HepG2 (cell line): ENCODE measurements around the gene MED13. TPM values are rescaled to one million over a fixed set of nuclear protein-coding genes. Genes with fewer than 3 reads are reported as not detected.

Experiments
- ATRX ChIP-seq: sonication (generic); formaldehyde crosslinking; IDR thresholded peaks from 2 replicates; pipeline ENCODE4 v1.4.0; 2020; ENCODE audit warnings: missing genetic modification reagents, borderline replicate concordance
- BRD4 ChIP-seq: sonication (generic); formaldehyde crosslinking; IDR thresholded peaks from 2 replicates; pipeline ENCODE4 v1.4.0; 2020; ENCODE audit warnings: missing genetic modification reagents
- FOXC1 ChIP-seq: sonication (generic); formaldehyde crosslinking; IDR thresholded peaks from 2 replicates; pipeline ENCODE4 v1.8.0; 2022; ENCODE audit warnings: mild to moderate bottlenecking, missing genetic modification reagents, borderline replicate concordance
- GABPB1 ChIP-seq: IDR thresholded peaks from 2 replicates; pipeline ENCODE4 v1.6.1; 2016; ENCODE audit warnings: mild to moderate bottlenecking, missing genetic modification reagents, moderate library complexity, missing compliant biosample characterization
- HNRNPL ChIP-seq: fragments of 200-400 bp; formaldehyde crosslinking; IDR thresholded peaks from 2 replicates; pipeline ENCODE4 v1.6.1; 2017; ENCODE audit warnings: mild to moderate bottlenecking, low read depth, low read length
- NONO ChIP-seq, 2 experiments: fragments of 450-650 bp in 1 of 2; sonication (generic) in 1 of 2; formaldehyde crosslinking in 1 of 2; IDR thresholded peaks in 1 of 2; conservative IDR thresholded peaks in 1 of 2; 2 replicates each; pipeline versions ENCODE4 v1.6.1 to v1.8.0; 2017 to 2022; ENCODE audit warnings: mild to moderate bottlenecking in 1 of 2, missing genetic modification reagents in 1 of 2, moderate library complexity in 1 of 2
- POLR2A ChIP-seq, 2 experiments: IDR thresholded peaks; 2 replicates each; pipeline ENCODE4 v1.6.1; 2011; ENCODE audit warnings: low read depth in 2 of 2, low read length in 2 of 2, mild to moderate bottlenecking in 1 of 2, moderate library complexity in 1 of 2; ENCODE audit not compliant: insufficient read depth in 1 of 2
- SATB2 ChIP-seq: sonication (generic); formaldehyde crosslinking; IDR thresholded peaks from 2 replicates; pipeline ENCODE4 v1.5.0; 2020; ENCODE audit warnings: missing genetic modification reagents
- ZBTB20 ChIP-seq: sonication (generic); formaldehyde crosslinking; IDR thresholded peaks from 2 replicates; pipeline ENCODE4 v1.8.1; 2023; ENCODE audit warnings: missing genetic modification reagents, low read depth, mild to moderate bottlenecking, borderline replicate concordance
- ZNF24 ChIP-seq: fragments of 450-650 bp; IDR thresholded peaks from 2 replicates; pipeline ENCODE4 v1.6.1; 2017; ENCODE audit warnings: antibody characterized with exemption, mild to moderate bottlenecking
- ZNF605 ChIP-seq: sonication (generic); formaldehyde crosslinking; IDR thresholded peaks from 2 replicates; pipeline ENCODE4 v1.8.0; 2022; ENCODE audit warnings: mild to moderate bottlenecking, missing genetic modification reagents
- ZNF746 ChIP-seq: sonication (generic); formaldehyde crosslinking; IDR thresholded peaks from 2 replicates; pipeline ENCODE4 v1.8.0; 2022; ENCODE audit warnings: mild to moderate bottlenecking, missing genetic modification reagents
- polyA plus RNA-seq, 8 experiments: library from polyadenylated mRNA; depleted of rRNA in 3 of 8; stranded (reverse) in 7 of 8; unstranded in 1 of 8; fragments of >200 nt; fragmentation: Illumina TruSeq in 4 of 8; extraction: Trizol in 4 of 8; gene quantifications; 2 replicates each; pipeline versions ENCODE4 v1.2.1 to v1.2.3, GENCODE V29; 2011 to 2016; ENCODE audit warnings: low read depth in 4 of 8, missing spikeins in 1 of 8, mixed read lengths in 1 of 8; ENCODE audit not compliant: insufficient read depth in 1 of 8
- total RNA-seq, 5 experiments: library from RNA; depleted of rRNA; stranded (reverse); fragments of >200 nt; fragmentation: Illumina TruSeq; extraction: Trizol; gene quantifications; 2 replicates each; pipeline ENCODE4 v1.2.3, GENCODE V29; 2016; ENCODE audit warnings: low read depth in 1 of 5
- TF ChIP-seq, protein P1 (sequence below): sonication (generic); formaldehyde crosslinking; IDR thresholded peaks from 2 replicates; pipeline ENCODE4 v1.4.0; 2020; ENCODE audit warnings: missing genetic modification reagents
- TF ChIP-seq, protein P2 (sequence below): sonication (generic); formaldehyde crosslinking; IDR thresholded peaks from 2 replicates; pipeline ENCODE4 v1.5.0; 2020; ENCODE audit warnings: missing genetic modification reagents, mild to moderate bottlenecking, borderline replicate concordance
- TF ChIP-seq, protein P3 (sequence below): IDR thresholded peaks from 2 replicates; pipeline ENCODE4 v1.6.1; 2012; ENCODE audit warnings: low read length, improper control_type of control experiment
- TF ChIP-seq, protein P4 (sequence below), 2 experiments: IDR thresholded peaks; 2 replicates each; pipeline ENCODE4 v1.6.1; 2011 to 2012; ENCODE audit warnings: low read length in 2 of 2, borderline replicate concordance in 1 of 2, low read depth in 1 of 2, mild to moderate bottlenecking in 1 of 2, moderate library complexity in 1 of 2
- TF ChIP-seq, protein P5 (sequence below): sonication (generic); formaldehyde crosslinking; IDR thresholded peaks from 2 replicates; pipeline ENCODE4 v1.8.1; 2023; ENCODE audit warnings: mild to moderate bottlenecking, inconsistent platforms, moderate library complexity, missing genetic modification reagents, borderline replicate concordance

The MED13 gene
- total and polyA plus RNA-seq, 2 of the 13 experiments (the other 11 are each of a cell fraction or from before 2014, with no cell fraction given), result 27.4 to 69.1 TPM

DNA sequence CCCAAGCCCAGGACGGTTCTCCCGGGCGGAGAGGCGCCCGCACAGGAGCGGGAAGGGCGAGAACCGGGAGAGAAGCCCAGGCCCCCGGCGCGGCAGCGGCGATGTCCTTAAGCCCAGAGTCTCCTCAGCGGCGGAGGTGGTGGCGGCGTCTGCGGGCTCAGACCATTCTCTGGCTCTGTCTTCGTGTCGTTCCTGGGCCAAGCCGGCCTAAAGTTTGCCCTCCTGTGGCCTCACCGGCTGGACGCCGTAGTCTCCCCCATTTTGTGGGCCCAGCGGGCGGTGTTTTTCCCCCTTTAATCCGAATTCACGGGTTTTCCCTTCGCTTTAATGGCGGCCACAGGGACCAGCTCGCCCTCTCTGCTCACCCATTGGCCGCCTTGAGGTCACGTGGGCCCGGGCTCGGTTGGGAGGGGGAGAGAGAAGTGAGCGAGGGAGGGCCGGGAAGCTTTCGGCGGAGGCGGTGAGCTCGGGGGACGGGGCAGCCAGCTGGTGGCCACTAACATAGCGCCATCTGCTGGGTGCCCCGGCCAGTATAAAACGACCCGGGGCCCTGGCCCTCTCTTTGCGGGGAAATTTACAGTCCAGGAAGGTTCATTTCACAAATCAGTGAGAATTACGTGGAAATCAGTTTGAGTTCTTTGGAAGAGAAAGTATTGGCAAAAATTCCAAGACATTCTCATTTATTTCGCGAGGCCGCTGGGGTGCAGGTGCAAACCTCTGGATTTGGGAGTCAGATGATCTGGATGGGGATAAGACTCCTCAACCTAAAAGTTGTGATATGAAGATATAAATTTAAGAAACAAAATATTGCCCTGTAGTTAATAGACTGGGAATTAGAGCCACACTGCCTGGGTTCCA, 762 bp upstream of the MED13 start (continued):
- TF ChIP-seq, protein P1, sequence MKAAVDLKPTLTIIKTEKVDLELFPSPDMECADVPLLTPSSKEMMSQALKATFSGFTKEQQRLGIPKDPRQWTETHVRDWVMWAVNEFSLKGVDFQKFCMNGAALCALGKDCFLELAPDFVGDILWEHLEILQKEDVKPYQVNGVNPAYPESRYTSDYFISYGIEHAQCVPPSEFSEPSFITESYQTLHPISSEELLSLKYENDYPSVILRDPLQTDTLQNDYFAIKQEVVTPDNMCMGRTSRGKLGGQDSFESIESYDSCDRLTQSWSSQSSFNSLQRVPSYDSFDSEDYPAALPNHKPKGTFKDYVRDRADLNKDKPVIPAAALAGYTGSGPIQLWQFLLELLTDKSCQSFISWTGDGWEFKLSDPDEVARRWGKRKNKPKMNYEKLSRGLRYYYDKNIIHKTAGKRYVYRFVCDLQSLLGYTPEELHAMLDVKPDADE, result no peak; the same call in 1 of the 2 replicates
- TF ChIP-seq HNRNPL, result peak; percentile 73
- TF ChIP-seq, protein P2, sequence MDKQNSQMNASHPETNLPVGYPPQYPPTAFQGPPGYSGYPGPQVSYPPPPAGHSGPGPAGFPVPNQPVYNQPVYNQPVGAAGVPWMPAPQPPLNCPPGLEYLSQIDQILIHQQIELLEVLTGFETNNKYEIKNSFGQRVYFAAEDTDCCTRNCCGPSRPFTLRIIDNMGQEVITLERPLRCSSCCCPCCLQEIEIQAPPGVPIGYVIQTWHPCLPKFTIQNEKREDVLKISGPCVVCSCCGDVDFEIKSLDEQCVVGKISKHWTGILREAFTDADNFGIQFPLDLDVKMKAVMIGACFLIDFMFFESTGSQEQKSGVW, result no peak
- TF ChIP-seq, protein P3, sequence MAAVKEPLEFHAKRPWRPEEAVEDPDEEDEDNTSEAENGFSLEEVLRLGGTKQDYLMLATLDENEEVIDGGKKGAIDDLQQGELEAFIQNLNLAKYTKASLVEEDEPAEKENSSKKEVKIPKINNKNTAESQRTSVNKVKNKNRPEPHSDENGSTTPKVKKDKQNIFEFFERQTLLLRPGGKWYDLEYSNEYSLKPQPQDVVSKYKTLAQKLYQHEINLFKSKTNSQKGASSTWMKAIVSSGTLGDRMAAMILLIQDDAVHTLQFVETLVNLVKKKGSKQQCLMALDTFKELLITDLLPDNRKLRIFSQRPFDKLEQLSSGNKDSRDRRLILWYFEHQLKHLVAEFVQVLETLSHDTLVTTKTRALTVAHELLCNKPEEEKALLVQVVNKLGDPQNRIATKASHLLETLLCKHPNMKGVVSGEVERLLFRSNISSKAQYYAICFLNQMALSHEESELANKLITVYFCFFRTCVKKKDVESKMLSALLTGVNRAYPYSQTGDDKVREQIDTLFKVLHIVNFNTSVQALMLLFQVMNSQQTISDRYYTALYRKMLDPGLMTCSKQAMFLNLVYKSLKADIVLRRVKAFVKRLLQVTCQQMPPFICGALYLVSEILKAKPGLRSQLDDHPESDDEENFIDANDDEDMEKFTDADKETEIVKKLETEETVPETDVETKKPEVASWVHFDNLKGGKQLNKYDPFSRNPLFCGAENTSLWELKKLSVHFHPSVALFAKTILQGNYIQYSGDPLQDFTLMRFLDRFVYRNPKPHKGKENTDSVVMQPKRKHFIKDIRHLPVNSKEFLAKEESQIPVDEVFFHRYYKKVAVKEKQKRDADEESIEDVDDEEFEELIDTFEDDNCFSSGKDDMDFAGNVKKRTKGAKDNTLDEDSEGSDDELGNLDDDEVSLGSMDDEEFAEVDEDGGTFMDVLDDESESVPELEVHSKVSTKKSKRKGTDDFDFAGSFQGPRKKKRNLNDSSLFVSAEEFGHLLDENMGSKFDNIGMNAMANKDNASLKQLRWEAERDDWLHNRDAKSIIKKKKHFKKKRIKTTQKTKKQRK, result no peak
- TF ChIP-seq ZNF605 (CRISPR knock-in tag), result peak; percentile 97
- TF ChIP-seq NONO (IDR thresholded peaks at IDR 0.05), result no peak
- TF ChIP-seq NONO (CRISPR knock-in tag; conservative IDR thresholded peaks at IDR 0.05), result 0 out of 2 replicates have a peak, but pooled peaks have one; percentile 26
- TF ChIP-seq FOXC1 (CRISPR knock-in tag), result peak; percentile 84
- TF ChIP-seq, protein P4, sequence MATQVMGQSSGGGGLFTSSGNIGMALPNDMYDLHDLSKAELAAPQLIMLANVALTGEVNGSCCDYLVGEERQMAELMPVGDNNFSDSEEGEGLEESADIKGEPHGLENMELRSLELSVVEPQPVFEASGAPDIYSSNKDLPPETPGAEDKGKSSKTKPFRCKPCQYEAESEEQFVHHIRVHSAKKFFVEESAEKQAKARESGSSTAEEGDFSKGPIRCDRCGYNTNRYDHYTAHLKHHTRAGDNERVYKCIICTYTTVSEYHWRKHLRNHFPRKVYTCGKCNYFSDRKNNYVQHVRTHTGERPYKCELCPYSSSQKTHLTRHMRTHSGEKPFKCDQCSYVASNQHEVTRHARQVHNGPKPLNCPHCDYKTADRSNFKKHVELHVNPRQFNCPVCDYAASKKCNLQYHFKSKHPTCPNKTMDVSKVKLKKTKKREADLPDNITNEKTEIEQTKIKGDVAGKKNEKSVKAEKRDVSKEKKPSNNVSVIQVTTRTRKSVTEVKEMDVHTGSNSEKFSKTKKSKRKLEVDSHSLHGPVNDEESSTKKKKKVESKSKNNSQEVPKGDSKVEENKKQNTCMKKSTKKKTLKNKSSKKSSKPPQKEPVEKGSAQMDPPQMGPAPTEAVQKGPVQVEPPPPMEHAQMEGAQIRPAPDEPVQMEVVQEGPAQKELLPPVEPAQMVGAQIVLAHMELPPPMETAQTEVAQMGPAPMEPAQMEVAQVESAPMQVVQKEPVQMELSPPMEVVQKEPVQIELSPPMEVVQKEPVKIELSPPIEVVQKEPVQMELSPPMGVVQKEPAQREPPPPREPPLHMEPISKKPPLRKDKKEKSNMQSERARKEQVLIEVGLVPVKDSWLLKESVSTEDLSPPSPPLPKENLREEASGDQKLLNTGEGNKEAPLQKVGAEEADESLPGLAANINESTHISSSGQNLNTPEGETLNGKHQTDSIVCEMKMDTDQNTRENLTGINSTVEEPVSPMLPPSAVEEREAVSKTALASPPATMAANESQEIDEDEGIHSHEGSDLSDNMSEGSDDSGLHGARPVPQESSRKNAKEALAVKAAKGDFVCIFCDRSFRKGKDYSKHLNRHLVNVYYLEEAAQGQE (IDR thresholded peaks at IDR 0.05; ENCODE audit: borderline replicate concordance in 1 of 2, low read depth in 1 of 2, low read length in 2 of 2), result peak in 1 of 2 experiments; percentile 23; a peak in 1 of 4 replicates
- TF ChIP-seq ATRX (CRISPR knock-in tag), result no peak
- no peak; the same call in 1 of the 2 replicates for TF ChIP-seq BRD4
- TF ChIP-seq ZNF24, result no peak
- peak; percentile 17; the same call in 1 of the 2 replicates for TF ChIP-seq ZBTB20
- no peak for TF ChIP-seq SATB2 (CRISPR knock-in tag)
- TF ChIP-seq, protein P5, sequence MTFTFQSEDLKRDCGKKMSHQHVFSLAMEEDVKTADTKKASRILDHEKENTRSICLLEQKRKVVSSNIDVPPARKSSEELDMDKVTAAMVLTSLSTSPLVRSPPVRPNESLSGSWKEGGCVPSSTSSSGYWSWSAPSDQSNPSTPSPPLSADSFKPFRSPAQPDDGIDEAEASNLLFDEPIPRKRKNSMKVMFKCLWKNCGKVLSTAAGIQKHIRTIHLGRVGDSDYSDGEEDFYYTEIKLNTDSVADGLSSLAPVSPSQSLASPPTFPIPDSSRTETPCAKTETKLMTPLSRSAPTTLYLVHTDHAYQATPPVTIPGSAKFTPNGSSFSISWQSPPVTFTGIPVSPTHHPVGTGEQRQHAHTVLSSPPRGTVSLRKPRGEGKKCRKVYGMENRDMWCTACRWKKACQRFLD (CRISPR knock-in tag), result peak; percentile 80; the same call in 1 of the 2 replicates
- peak; percentile 87; the same call in 1 of the 2 replicates for TF ChIP-seq ZNF746 (CRISPR knock-in tag)
- TF ChIP-seq POLR2A (IDR thresholded peaks at IDR 0.05; ENCODE audit: insufficient read depth in 1 of 2, low read depth in 2 of 2, low read length in 2 of 2), result peak; percentile 85 to 90
- TF ChIP-seq GABPB1 (CRISPR knock-in tag), result peak; percentile 69
